ENCODE data around the gene TPTE. TPM values are rescaled to one million over a fixed set of nuclear protein-coding genes. Genes with fewer than 3 reads are reported as not detected.

The TPTE gene
- total RNA-seq (2022; extraction: Qiagen RNA extraction), result not detected in 5 replicates

GRCh38 chr21:10521091-10521598 lies at the start of gene TPTE:
TPTE (plus strand) TSS chr21:10521583; CDS start chr21:10538724, 17,141 bp downstream.

